SK-N-SH treated with all-trans-retinoic acid at 6 μM for 48 hours (cell line): ENCODE results near the gene HADHA.

Experiments used
- ATAC-seq: fragments of 200-7000 bp; cut with Tn5 transposase; 3 replicates; pipeline ENCODE4 v1.9.1; 2020; ENCODE audit warnings: mild to moderate bottlenecking, moderate library complexity
- ARNTL ChIP-seq: fragments of 450-650 bp; formaldehyde crosslinking; IDR thresholded peaks from 2 replicates; pipeline ENCODE4 v1.5.0; 2020; ENCODE audit warnings: low read depth, mild to moderate bottlenecking, moderate library complexity, borderline replicate concordance
- CREB5 ChIP-seq: fragments of 250-450 bp; sonication (Bioruptor Pico); IDR thresholded peaks from 2 replicates; pipeline ENCODE4 v1.5.1; 2020; ENCODE audit warnings: low read depth, mild to moderate bottlenecking, moderate library complexity
- CSDC2 ChIP-seq: fragments of 250-450 bp; sonication (Bioruptor Pico); IDR thresholded peaks from 2 replicates; pipeline ENCODE4 v1.5.0; 2020; ENCODE audit warnings: mild to moderate bottlenecking, moderate library complexity
- CSRNP3 ChIP-seq: fragments of 250-450 bp; sonication (Bioruptor Pico); IDR thresholded peaks from 2 replicates; pipeline ENCODE4 v1.5.1; 2021; ENCODE audit warnings: mild to moderate bottlenecking, moderate library complexity
- ESRRG ChIP-seq: fragments of 250-450 bp; sonication (Bioruptor Pico); IDR thresholded peaks from 2 replicates; pipeline ENCODE4 v1.6.1; 2021; ENCODE audit warnings: mild to moderate bottlenecking
- GLIS3 ChIP-seq: fragments of 250-450 bp; sonication (Bioruptor Pico); IDR thresholded peaks from 2 replicates; pipeline ENCODE4 v1.5.0; 2020; ENCODE audit warnings: mild to moderate bottlenecking, moderate library complexity
- ISL1 ChIP-seq: fragments of 250-450 bp; sonication (Bioruptor Pico); IDR thresholded peaks from 2 replicates; pipeline ENCODE4 v2.1.2; 2022; ENCODE audit warnings: mild to moderate bottlenecking, moderate library complexity
- OSR1 ChIP-seq: fragments of 250-450 bp; sonication (Bioruptor Pico); IDR thresholded peaks from 2 replicates; pipeline ENCODE4 v1.8.0; 2022; ENCODE audit warnings: moderate library complexity, mild to moderate bottlenecking, inconsistent platforms
- PATZ1 ChIP-seq: fragments of 250-450 bp; sonication (Bioruptor Pico); IDR thresholded peaks from 2 replicates; pipeline ENCODE4 v1.8.0; 2020; ENCODE audit warnings: mild to moderate bottlenecking, moderate library complexity, borderline replicate concordance
- POU6F1 ChIP-seq: fragments of 250-450 bp; sonication (Bioruptor Pico); IDR thresholded peaks from 2 replicates; pipeline ENCODE4 v1.8.0; 2021; ENCODE audit warnings: low read depth, mild to moderate bottlenecking, moderate library complexity, borderline replicate concordance
- PPARA ChIP-seq: fragments of 250-450 bp; sonication (Bioruptor Pico); IDR thresholded peaks from 2 replicates; pipeline ENCODE4 v1.5.0; 2020; ENCODE audit warnings: mild to moderate bottlenecking, borderline replicate concordance
- RARB ChIP-seq: fragments of 250-450 bp; sonication (Bioruptor Pico); IDR thresholded peaks from 2 replicates; pipeline ENCODE4 v1.8.0; 2021; ENCODE audit warnings: mild to moderate bottlenecking, moderate library complexity
- SNAI2 ChIP-seq: fragments of 250-450 bp; sonication (Bioruptor Pico); IDR thresholded peaks from 2 replicates; pipeline ENCODE4 v1.5.0; 2020; ENCODE audit warnings: mild to moderate bottlenecking, moderate library complexity
- TCF4 ChIP-seq: fragments of 250-450 bp; sonication (Bioruptor Pico); IDR thresholded peaks from 2 replicates; pipeline ENCODE4 v1.8.0; 2021; ENCODE audit warnings: mild to moderate bottlenecking, moderate library complexity, borderline replicate concordance
- TOX ChIP-seq: fragments of 250-450 bp; sonication (Bioruptor Pico); IDR thresholded peaks from 2 replicates; pipeline ENCODE4 v1.8.0; 2021; ENCODE audit warnings: mild to moderate bottlenecking, moderate library complexity, borderline replicate concordance
- TSHZ2 ChIP-seq: fragments of 250-450 bp; sonication (Bioruptor Pico); IDR thresholded peaks from 2 replicates; pipeline ENCODE4 v1.5.0; 2020; ENCODE audit warnings: mild to moderate bottlenecking, moderate library complexity
- ZC3H10 ChIP-seq: fragments of 250-450 bp; sonication (Bioruptor Pico); IDR thresholded peaks from 2 replicates; pipeline ENCODE4 v1.5.1; 2021; ENCODE audit warnings: mild to moderate bottlenecking, moderate library complexity
- ZFP3 ChIP-seq: fragments of 250-450 bp; sonication (Bioruptor Pico); IDR thresholded peaks from 2 replicates; pipeline ENCODE4 v1.5.0; 2020; ENCODE audit warnings: mild to moderate bottlenecking, moderate library complexity
- ZFP30 ChIP-seq: fragments of 450-650 bp; formaldehyde crosslinking; IDR thresholded peaks from 2 replicates; pipeline ENCODE4 v1.5.0; 2022; ENCODE audit warnings: mild to moderate bottlenecking, moderate library complexity
- ZNF565 ChIP-seq: fragments of 450-650 bp; formaldehyde crosslinking; conservative IDR thresholded peaks from 2 replicates; pipeline ENCODE4 v1.5.0; 2020; ENCODE audit warnings: low read depth, mild to moderate bottlenecking, moderate library complexity
- ZNF70 ChIP-seq: fragments of 450-650 bp; formaldehyde crosslinking; IDR thresholded peaks from 2 replicates; pipeline ENCODE4 v1.5.0; 2020; ENCODE audit warnings: mild to moderate bottlenecking, moderate library complexity
- ZNF8 ChIP-seq: fragments of 450-650 bp; formaldehyde crosslinking; IDR thresholded peaks from 2 replicates; pipeline ENCODE4 v1.5.0; 2020; ENCODE audit warnings: mild to moderate bottlenecking, moderate library complexity

Gene HADHA

GRCh38 chr2:26179446-26179913, 65.0 kb downstream of the HADHA start (continued):
- no peak for TF ChIP-seq CSRNP3
- no peak for TF ChIP-seq CSDC2 (CRISPR knock-in tag)
- TF ChIP-seq PPARA (CRISPR knock-in tag), result no peak

- ATAC-seq, result peak; percentile 80
- TF ChIP-seq ZNF565 (no peak), TCF4 (CRISPR knock-in tag) (no peak), RARB (CRISPR knock-in tag) (no peak), OSR1 (no peak), ESRRG (CRISPR knock-in tag) (no peak), ZFP3 (CRISPR knock-in tag) (no peak), TSHZ2 (CRISPR knock-in tag) (no peak), ZNF8 (CRISPR knock-in tag) (no peak), GLIS3 (CRISPR knock-in tag) (no peak), ZFP30 (CRISPR knock-in tag) (no peak), CSDC2 (CRISPR knock-in tag) (no peak), PATZ1 (CRISPR knock-in tag) (no peak), POU6F1 (CRISPR knock-in tag) (no peak), ZC3H10 (CRISPR knock-in tag) (no peak), PPARA (CRISPR knock-in tag) (no peak), ISL1 (CRISPR knock-in tag) (no peak), ARNTL (CRISPR knock-in tag) (no peak), TOX (CRISPR knock-in tag) (no peak), SNAI2 (CRISPR knock-in tag) (no peak)
These were observed 65.5 kb downstream of the HADHA start for GRCh38 chr2:26178746-26179436.

- no peak for ATAC-seq
- no peak for TF ChIP-seq TCF4 (CRISPR knock-in tag)
- TF ChIP-seq RARB (CRISPR knock-in tag), result no peak
- no peak for TF ChIP-seq TSHZ2 (CRISPR knock-in tag)
- TF ChIP-seq ZFP3 (CRISPR knock-in tag), result no peak
- TF ChIP-seq PATZ1 (CRISPR knock-in tag), result no peak
- no peak for TF ChIP-seq ZNF70 (CRISPR knock-in tag)
- TF ChIP-seq CREB5 (CRISPR knock-in tag), result no peak
- no peak for TF ChIP-seq ZFP30 (CRISPR knock-in tag)
- TF ChIP-seq TOX (CRISPR knock-in tag), result no peak
- no peak for TF ChIP-seq CSDC2 (CRISPR knock-in tag)
- no peak for TF ChIP-seq ARNTL (CRISPR knock-in tag)
- TF ChIP-seq ZC3H10 (CRISPR knock-in tag), result no peak
These were observed 66.2 kb downstream of the HADHA start for GRCh38 chr2:26178246-26178645.
